Measurements from ENCODE around the gene PMS2. TPM values are rescaled to one million over a fixed set of nuclear protein-coding genes. Genes with fewer than 3 reads are reported as not detected.

Gene PMS2
- total and polyA plus RNA-seq, 9 of the 15 experiments (the other 6 are each of a cell fraction or from before 2014, with no cell fraction given) = 4.9 to 27.6 (median 16.5) TPM

- TF ChIP-seq ARID1B (IDR thresholded peaks at IDR 0.05) (peak; percentile 100), ZNF589 (CRISPR knock-in tag; IDR thresholded peaks at IDR 0.05; ENCODE audit: low read depth) (peak; percentile 96), ZNF165 (CRISPR knock-in tag; IDR thresholded peaks at IDR 0.05; ENCODE audit: borderline replicate concordance) (no peak), ZNF551 (CRISPR knock-in tag; IDR thresholded peaks at IDR 0.05) (no peak), KAT8 (IDR thresholded peaks at IDR 0.05; ENCODE audit: low read depth) (no peak), ZNF280A (IDR thresholded peaks at IDR 0.05; ENCODE audit: low read depth, partially characterized antibody) (no peak), JUND (IDR thresholded peaks at IDR 0.05; ENCODE audit: borderline replicate concordance, low read depth, low read length) (peak; percentile 85), JUND (tag; IDR thresholded peaks at IDR 0.05; ENCODE audit: borderline replicate concordance, low read depth, low read length) (peak; percentile 75; the same call in 1 of the 3 replicates), GTF2A2 (tag; IDR thresholded peaks at IDR 0.05) (no peak), TFAP4 (CRISPR knock-in tag; IDR thresholded peaks at IDR 0.05; ENCODE audit: borderline replicate concordance) (peak; percentile 84), ZNF830 (CRISPR knock-in tag; IDR thresholded peaks at IDR 0.05) (no peak), ELK3 (CRISPR knock-in tag; IDR thresholded peaks at IDR 0.05) (no peak), STAG1 (CRISPR knock-in tag; IDR thresholded peaks at IDR 0.05; ENCODE audit: borderline replicate concordance) (no peak), STAT5B (CRISPR knock-in tag; IDR thresholded peaks at IDR 0.05) (no peak)
- TF ChIP-seq, protein P1, sequence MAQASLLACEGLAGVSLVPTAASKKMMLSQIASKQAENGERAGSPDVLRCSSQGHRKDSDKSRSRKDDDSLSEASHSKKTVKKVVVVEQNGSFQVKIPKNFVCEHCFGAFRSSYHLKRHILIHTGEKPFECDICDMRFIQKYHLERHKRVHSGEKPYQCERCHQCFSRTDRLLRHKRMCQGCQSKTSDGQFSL (CRISPR knock-in tag; IDR thresholded peaks at IDR 0.05) = no peak
- TF ChIP-seq, protein P1 (tag; IDR thresholded peaks at IDR 0.05) = no peak
- TF ChIP-seq, protein P2, sequence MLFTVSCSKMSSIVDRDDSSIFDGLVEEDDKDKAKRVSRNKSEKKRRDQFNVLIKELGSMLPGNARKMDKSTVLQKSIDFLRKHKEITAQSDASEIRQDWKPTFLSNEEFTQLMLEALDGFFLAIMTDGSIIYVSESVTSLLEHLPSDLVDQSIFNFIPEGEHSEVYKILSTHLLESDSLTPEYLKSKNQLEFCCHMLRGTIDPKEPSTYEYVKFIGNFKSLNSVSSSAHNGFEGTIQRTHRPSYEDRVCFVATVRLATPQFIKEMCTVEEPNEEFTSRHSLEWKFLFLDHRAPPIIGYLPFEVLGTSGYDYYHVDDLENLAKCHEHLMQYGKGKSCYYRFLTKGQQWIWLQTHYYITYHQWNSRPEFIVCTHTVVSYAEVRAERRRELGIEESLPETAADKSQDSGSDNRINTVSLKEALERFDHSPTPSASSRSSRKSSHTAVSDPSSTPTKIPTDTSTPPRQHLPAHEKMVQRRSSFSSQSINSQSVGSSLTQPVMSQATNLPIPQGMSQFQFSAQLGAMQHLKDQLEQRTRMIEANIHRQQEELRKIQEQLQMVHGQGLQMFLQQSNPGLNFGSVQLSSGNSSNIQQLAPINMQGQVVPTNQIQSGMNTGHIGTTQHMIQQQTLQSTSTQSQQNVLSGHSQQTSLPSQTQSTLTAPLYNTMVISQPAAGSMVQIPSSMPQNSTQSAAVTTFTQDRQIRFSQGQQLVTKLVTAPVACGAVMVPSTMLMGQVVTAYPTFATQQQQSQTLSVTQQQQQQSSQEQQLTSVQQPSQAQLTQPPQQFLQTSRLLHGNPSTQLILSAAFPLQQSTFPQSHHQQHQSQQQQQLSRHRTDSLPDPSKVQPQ (CRISPR knock-in tag; IDR thresholded peaks at IDR 0.05; ENCODE audit: borderline replicate concordance) = no peak
- TF ChIP-seq, protein P3, sequence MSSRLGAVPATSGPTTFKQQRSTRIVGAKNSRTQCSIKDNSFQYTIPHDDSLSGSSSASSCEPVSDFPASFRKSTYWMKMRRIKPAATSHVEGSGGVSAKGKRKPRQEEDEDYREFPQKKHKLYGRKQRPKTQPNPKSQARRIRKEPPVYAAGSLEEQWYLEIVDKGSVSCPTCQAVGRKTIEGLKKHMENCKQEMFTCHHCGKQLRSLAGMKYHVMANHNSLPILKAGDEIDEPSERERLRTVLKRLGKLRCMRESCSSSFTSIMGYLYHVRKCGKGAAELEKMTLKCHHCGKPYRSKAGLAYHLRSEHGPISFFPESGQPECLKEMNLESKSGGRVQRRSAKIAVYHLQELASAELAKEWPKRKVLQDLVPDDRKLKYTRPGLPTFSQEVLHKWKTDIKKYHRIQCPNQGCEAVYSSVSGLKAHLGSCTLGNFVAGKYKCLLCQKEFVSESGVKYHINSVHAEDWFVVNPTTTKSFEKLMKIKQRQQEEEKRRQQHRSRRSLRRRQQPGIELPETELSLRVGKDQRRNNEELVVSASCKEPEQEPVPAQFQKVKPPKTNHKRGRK (tag; IDR thresholded peaks at IDR 0.05) = no peak
These were observed 15.2 kb upstream of the PMS2 start (continued) for GRCh38 chr7:6023974-6024435.
